ENCODE data around the gene PSAP.

- TF ChIP-seq, protein P1, sequence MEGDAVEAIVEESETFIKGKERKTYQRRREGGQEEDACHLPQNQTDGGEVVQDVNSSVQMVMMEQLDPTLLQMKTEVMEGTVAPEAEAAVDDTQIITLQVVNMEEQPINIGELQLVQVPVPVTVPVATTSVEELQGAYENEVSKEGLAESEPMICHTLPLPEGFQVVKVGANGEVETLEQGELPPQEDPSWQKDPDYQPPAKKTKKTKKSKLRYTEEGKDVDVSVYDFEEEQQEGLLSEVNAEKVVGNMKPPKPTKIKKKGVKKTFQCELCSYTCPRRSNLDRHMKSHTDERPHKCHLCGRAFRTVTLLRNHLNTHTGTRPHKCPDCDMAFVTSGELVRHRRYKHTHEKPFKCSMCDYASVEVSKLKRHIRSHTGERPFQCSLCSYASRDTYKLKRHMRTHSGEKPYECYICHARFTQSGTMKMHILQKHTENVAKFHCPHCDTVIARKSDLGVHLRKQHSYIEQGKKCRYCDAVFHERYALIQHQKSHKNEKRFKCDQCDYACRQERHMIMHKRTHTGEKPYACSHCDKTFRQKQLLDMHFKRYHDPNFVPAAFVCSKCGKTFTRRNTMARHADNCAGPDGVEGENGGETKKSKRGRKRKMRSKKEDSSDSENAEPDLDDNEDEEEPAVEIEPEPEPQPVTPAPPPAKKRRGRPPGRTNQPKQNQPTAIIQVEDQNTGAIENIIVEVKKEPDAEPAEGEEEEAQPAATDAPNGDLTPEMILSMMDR (IDR thresholded peaks at IDR 0.05): no peak
- TF ChIP-seq POLR2A (IDR thresholded peaks at IDR 0.05): no peak
These were observed 80.3 kb downstream of the PSAP start for GRCh38 chr10:71770789-71771188.
